K562 (cell line): ENCODE data around the gene TMED4.

Experiments used
- ATF7 ChIP-seq: fragments of 450-650 bp; IDR thresholded peaks from 2 replicates; pipeline ENCODE4 v1.7.1; 2014; ENCODE audit warnings: mild to moderate bottlenecking, moderate library complexity
- SIRT6 ChIP-seq: IDR thresholded peaks from one replicate; pipeline ENCODE4 v1.6.1; 2012; ENCODE audit warnings: low read depth, mild to moderate bottlenecking, control low read depth, inconsistent platforms, low read length, moderate library complexity
- TF ChIP-seq, protein P1 (sequence below): sonication (generic); formaldehyde crosslinking; IDR thresholded peaks from 2 replicates; pipeline ENCODE4 v1.8.0; 2022; ENCODE audit warnings: missing genetic modification reagents, mild to moderate bottlenecking, moderate library complexity, borderline replicate concordance

- TF ChIP-seq ATF7 (no peak), SIRT6 (no peak)
- TF ChIP-seq, protein P1, sequence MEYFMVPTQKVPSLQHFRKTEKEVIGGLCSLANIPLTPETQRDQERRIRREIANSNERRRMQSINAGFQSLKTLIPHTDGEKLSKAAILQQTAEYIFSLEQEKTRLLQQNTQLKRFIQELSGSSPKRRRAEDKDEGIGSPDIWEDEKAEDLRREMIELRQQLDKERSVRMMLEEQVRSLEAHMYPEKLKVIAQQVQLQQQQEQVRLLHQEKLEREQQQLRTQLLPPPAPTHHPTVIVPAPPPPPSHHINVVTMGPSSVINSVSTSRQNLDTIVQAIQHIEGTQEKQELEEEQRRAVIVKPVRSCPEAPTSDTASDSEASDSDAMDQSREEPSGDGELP (CRISPR knock-in tag) = no peak
These were observed 43.8 kb downstream of the TMED4 start for GRCh38 chr7:44538093-44538797.
